Neural cell (in vitro differentiated cells): ENCODE results near the gene TRIOBP. TPM values are rescaled to one million over a fixed set of nuclear protein-coding genes. Genes with fewer than 3 reads are reported as not detected.

Experiments used
- H2AFZ ChIP-seq: fragments of 200-600, 300-800 bp; sonication (generic), shearing (Covaris generic); 2 replicates; pipeline ENCODE4 v1.6.0; 2014; ENCODE audit warnings: low read depth, mild to moderate bottlenecking, antibody characterized with exemption, low read length, moderate library complexity
- H3F3A ChIP-seq: fragments of 200-600 bp; shearing (Covaris generic); 2 replicates; pipeline ENCODE4 v1.6.1; 2016; ENCODE audit warnings: mild to moderate bottlenecking, moderate library complexity, mixed read lengths, antibody characterized with exemption, low read length; ENCODE audit not compliant: insufficient read depth, poor library complexity, severe bottlenecking
- H3K27ac ChIP-seq: fragments of 200-600, 300-800 bp; sonication (generic), shearing (Covaris generic); 2 replicates; pipeline ENCODE4 v1.5.1; 2014; ENCODE audit warnings: mild to moderate bottlenecking, low read length, moderate library complexity
- H3K27me3 ChIP-seq: fragments of 300-800, 200-600 bp; sonication (generic), shearing (Covaris generic); 2 replicates; pipeline ENCODE4 v1.6.0; 2014; ENCODE audit warnings: mild to moderate bottlenecking, low read depth, low read length, moderate library complexity; ENCODE audit not compliant: insufficient read depth
- H3K36me3 ChIP-seq: fragments of 300-800, 200-600 bp; sonication (generic), shearing (Covaris generic); 2 replicates; pipeline ENCODE4 v1.5.1; 2014; ENCODE audit warnings: mild to moderate bottlenecking, antibody characterized with exemption, low read length, moderate library complexity; ENCODE audit not compliant: insufficient read depth
- H3K4me2 ChIP-seq: fragments of 300-800, 200-600 bp; sonication (generic), shearing (Covaris generic); 2 replicates; pipeline ENCODE4 v1.6.0; 2014; ENCODE audit warnings: mild to moderate bottlenecking, low read length
- H3K4me3 ChIP-seq: fragments of 300-800, 200-600 bp; sonication (generic), shearing (Covaris generic); 2 replicates; pipeline ENCODE4 v1.5.1; 2014; ENCODE audit warnings: mild to moderate bottlenecking, low read length, moderate library complexity
- H3K79me2 ChIP-seq: fragments of 200-600 bp; shearing (Covaris generic); replicated peaks from 2 replicates; pipeline ENCODE4 v1.6.0; 2014; ENCODE audit warnings: mild to moderate bottlenecking, low read length, moderate library complexity; ENCODE audit not compliant: insufficient read depth
- H3K9ac ChIP-seq: fragments of 300-800, 200-600 bp; sonication (generic), shearing (Covaris generic); 2 replicates; pipeline ENCODE4 v1.6.1; 2016; ENCODE audit warnings: mild to moderate bottlenecking, low read length, mixed read lengths
- H3K9me2 ChIP-seq: fragments of 200-600 bp; shearing (Covaris generic); 2 replicates; pipeline ENCODE4 v1.6.1; 2016; ENCODE audit warnings: mild to moderate bottlenecking, low read length, mixed read lengths; ENCODE audit not compliant: insufficient read depth
- H3K9me3 ChIP-seq: fragments of 200-600, 300-800 bp; sonication (generic), shearing (Covaris generic); 2 replicates; pipeline ENCODE4 v1.6.1; 2016; ENCODE audit warnings: mild to moderate bottlenecking, mixed run types, low read length, moderate library complexity, mixed read lengths
- H4K20me1 ChIP-seq: fragments of 200-600 bp; shearing (Covaris generic); 2 replicates; pipeline ENCODE4 v1.6.1; 2016; ENCODE audit warnings: mild to moderate bottlenecking, mixed run types; ENCODE audit not compliant: insufficient read depth
- EP300 ChIP-seq: fragments of 450-650 bp; conservative IDR thresholded peaks from 2 replicates; pipeline ENCODE4 v1.6.1; 2014; ENCODE audit warnings: antibody characterized with exemption, mild to moderate bottlenecking, moderate library complexity; ENCODE audit not compliant: poor library complexity, severe bottlenecking
- EZH2 ChIP-seq: fragments of 200-600, 300-800 bp; shearing (Covaris generic), sonication (generic); IDR thresholded peaks from 2 replicates; pipeline ENCODE4 v1.6.1; 2014; ENCODE audit warnings: antibody characterized with exemption, low read length, borderline replicate concordance, mild to moderate bottlenecking; ENCODE audit not compliant: insufficient read depth, poor library complexity, severe bottlenecking
- MXI1 ChIP-seq: fragments of 450-650 bp; conservative IDR thresholded peaks from 2 replicates; pipeline ENCODE4 v1.6.1; 2014; ENCODE audit warnings: antibody characterized with exemption, mild to moderate bottlenecking; ENCODE audit not compliant: poor library complexity, severe bottlenecking
- POLR2AphosphoS5 ChIP-seq: IDR thresholded peaks from 2 replicates; pipeline ENCODE4 v1.6.1; 2012
- RAD21 ChIP-seq: fragments of 450-650 bp; conservative IDR thresholded peaks from 2 replicates; pipeline ENCODE4 v1.6.1; 2014; ENCODE audit warnings: antibody characterized with exemption, mild to moderate bottlenecking, moderate library complexity
- SMC3 ChIP-seq: fragments of 450-650 bp; conservative IDR thresholded peaks from 2 replicates; pipeline ENCODE4 v1.6.1; 2014; ENCODE audit warnings: antibody characterized with exemption, mild to moderate bottlenecking, moderate library complexity; ENCODE audit not compliant: poor library complexity
- TAF1 ChIP-seq: IDR thresholded peaks from 2 replicates; pipeline ENCODE4 v1.6.1; 2012; ENCODE audit warnings: low read depth
- polyA plus RNA-seq: library from polyadenylated mRNA; depleted of rRNA; stranded (reverse); fragments of >200 nt; gene quantifications from 2 replicates; pipeline ENCODE4 v1.2.3, GENCODE V29; 2014
- TF ChIP-seq, protein P1 (sequence below): IDR thresholded peaks from 2 replicates; pipeline ENCODE4 v1.6.1; 2012; ENCODE audit warnings: borderline replicate concordance
- TF ChIP-seq, protein P2 (sequence below): fragments of 450-650 bp; IDR thresholded peaks from 2 replicates; pipeline ENCODE4 v1.5.1; 2014; ENCODE audit warnings: antibody characterized with exemption, mild to moderate bottlenecking, moderate library complexity; ENCODE audit not compliant: poor library complexity, severe bottlenecking

The TRIOBP gene
- polyA plus RNA-seq, 1 donor from 2014 or later: 16.2 TPM

DNA sequence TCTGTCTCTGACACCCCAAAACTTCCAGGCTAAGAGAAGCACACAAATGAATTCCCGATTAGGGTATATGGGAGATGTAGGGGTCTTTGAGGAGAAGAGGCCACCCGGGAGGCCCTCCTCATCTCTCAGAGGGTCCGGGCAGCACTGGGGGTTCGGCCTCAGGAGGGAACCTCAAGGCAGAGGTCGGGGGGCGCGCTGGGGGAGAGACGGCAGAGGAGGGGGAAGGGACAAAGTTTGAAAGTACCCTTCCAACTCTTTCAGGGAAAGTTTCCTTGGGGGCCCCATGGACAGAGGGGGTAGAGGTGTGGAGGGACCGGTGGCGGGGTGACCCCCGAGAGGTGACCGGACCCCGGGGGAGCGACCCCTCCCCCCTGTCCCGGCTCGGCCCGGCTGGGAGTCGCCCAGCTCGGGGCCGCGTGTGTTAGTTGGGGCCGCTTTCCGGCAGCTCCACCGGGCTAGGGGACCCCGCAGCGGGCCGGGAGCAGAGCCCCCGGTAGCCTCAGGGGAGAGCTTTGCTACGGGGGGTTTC, 107.6 kb downstream of the TRIOBP start:
- H3K9me3 ChIP-seq: no peaks in the 10 kb centered on the region
- H2AFZ ChIP-seq: no peak overlapping the region
- no peaks in the 10 kb centered on the region for H4K20me1 ChIP-seq
- H3K27me3 ChIP-seq: peaks cover 42% of the 10 kb centered on the region
- H3K9ac ChIP-seq: peak overlapping the region; percentile 42
- no peak overlapping the region for H3K4me2 ChIP-seq
- peak overlapping the region; percentile 35 for H3K4me3 ChIP-seq
- H3K36me3 ChIP-seq: no peaks in the 10 kb centered on the region
- peaks cover 8% of the 10 kb centered on the region for H3F3A ChIP-seq
- H3K27ac ChIP-seq: no peak overlapping the region
- no peaks in the 10 kb centered on the region for H3K79me2 ChIP-seq
- TF ChIP-seq EZH2 (no peak), MXI1 (no peak), RAD21 (no peak), SMC3 (no peak)
- TF ChIP-seq, protein P1, sequence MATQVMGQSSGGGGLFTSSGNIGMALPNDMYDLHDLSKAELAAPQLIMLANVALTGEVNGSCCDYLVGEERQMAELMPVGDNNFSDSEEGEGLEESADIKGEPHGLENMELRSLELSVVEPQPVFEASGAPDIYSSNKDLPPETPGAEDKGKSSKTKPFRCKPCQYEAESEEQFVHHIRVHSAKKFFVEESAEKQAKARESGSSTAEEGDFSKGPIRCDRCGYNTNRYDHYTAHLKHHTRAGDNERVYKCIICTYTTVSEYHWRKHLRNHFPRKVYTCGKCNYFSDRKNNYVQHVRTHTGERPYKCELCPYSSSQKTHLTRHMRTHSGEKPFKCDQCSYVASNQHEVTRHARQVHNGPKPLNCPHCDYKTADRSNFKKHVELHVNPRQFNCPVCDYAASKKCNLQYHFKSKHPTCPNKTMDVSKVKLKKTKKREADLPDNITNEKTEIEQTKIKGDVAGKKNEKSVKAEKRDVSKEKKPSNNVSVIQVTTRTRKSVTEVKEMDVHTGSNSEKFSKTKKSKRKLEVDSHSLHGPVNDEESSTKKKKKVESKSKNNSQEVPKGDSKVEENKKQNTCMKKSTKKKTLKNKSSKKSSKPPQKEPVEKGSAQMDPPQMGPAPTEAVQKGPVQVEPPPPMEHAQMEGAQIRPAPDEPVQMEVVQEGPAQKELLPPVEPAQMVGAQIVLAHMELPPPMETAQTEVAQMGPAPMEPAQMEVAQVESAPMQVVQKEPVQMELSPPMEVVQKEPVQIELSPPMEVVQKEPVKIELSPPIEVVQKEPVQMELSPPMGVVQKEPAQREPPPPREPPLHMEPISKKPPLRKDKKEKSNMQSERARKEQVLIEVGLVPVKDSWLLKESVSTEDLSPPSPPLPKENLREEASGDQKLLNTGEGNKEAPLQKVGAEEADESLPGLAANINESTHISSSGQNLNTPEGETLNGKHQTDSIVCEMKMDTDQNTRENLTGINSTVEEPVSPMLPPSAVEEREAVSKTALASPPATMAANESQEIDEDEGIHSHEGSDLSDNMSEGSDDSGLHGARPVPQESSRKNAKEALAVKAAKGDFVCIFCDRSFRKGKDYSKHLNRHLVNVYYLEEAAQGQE: no peak
- no peaks in the 10 kb centered on the region for H3K9me2 ChIP-seq

DNA sequence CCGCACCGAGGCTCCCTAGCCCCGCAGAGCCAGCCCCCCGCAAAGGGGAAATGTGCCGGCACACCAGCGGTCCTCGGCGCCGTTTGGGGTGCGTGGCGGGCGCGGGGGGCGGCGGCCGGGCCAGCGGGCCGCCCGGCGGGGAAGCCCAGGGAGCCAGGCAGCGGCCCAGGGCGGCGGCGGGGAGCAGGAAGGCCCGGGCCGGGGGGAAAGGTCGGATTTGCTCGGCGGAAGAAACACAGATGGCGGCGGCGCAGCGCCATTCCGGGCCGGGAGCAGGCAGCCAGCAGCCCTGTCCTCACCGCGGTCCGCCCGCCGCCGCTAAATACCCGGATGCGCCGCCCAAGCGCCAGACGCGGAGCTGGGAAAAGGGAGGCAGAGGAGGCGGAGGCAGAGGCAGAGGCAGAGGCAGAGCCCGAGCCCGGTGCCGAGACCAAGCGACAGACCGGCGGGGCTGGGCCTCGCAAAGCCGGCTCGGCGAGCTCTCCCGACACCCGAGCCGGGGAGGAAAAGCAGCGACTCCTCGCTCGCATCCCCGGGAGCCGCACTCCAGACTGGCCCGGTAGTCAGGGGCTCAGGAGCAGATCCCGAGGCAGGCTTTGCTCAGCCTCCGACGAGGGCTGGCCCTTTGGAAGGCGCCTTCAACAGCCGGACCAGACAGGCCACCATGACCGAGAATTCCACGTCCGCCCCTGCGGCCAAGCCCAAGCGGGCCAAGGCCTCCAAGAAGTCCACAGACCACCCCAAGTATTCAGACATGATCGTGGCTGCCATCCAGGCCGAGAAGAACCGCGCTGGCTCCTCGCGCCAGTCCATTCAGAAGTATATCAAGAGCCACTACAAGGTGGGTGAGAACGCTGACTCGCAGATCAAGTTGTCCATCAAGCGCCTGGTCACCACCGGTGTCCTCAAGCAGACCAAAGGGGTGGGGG, 108.3 kb downstream of the TRIOBP start:
- H3K4me3 ChIP-seq: peak overlapping the region; percentile 56
- H3K9me3 ChIP-seq: no peaks in the 10 kb centered on the region
- no peak overlapping the region for H3K4me2 ChIP-seq
- no peaks in the 10 kb centered on the region for H3K9me2 ChIP-seq
- H2AFZ ChIP-seq: no peak overlapping the region
- peak overlapping the region; percentile 42 for H3K9ac ChIP-seq
- no peaks in the 10 kb centered on the region for H3K79me2 ChIP-seq
- H3K27ac ChIP-seq: no peak overlapping the region
- H3F3A ChIP-seq: peaks cover 8% of the 10 kb centered on the region
- H3K36me3 ChIP-seq: no peaks in the 10 kb centered on the region
- peak; percentile 41 for TF ChIP-seq POLR2AphosphoS5
- no peak for TF ChIP-seq TAF1
- peaks cover 42% of the 10 kb centered on the region for H3K27me3 ChIP-seq
- no peaks in the 10 kb centered on the region for H4K20me1 ChIP-seq

DNA sequence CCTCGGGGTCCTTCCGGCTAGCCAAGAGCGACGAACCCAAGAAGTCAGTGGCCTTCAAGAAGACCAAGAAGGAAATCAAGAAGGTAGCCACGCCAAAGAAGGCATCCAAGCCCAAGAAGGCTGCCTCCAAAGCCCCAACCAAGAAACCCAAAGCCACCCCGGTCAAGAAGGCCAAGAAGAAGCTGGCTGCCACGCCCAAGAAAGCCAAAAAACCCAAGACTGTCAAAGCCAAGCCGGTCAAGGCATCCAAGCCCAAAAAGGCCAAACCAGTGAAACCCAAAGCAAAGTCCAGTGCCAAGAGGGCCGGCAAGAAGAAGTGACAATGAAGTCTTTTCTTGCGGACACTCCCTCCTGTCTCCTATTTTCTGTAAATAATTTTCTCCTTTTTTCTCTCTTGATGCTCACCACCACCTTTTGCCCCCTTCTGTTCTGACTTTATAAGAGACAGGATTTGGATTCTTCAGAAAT, 109.0 kb downstream of the TRIOBP start:
- Histone ChIP-seq H3K4me3 (peak overlapping the region; percentile 56), H3K27ac (no peak overlapping the region), H3F3A (peaks cover 8% of the 10 kb centered on the region), H3K9me2 (no peaks in the 10 kb centered on the region), H3K27me3 (peaks cover 42% of the 10 kb centered on the region), H2AFZ (no peak overlapping the region), H4K20me1 (no peaks in the 10 kb centered on the region), H3K36me3 (no peaks in the 10 kb centered on the region), H3K4me2 (no peak overlapping the region), H3K9me3 (no peaks in the 10 kb centered on the region), H3K9ac (no peak overlapping the region), H3K79me2 (no peaks in the 10 kb centered on the region)
- TF ChIP-seq, protein P1: no peak
- TF ChIP-seq EZH2 (no peak), POLR2AphosphoS5 (no peak), SMC3 (no peak), EP300 (no peak), TAF1 (no peak), RAD21 (no peak), MXI1 (no peak)
- TF ChIP-seq, protein P2, sequence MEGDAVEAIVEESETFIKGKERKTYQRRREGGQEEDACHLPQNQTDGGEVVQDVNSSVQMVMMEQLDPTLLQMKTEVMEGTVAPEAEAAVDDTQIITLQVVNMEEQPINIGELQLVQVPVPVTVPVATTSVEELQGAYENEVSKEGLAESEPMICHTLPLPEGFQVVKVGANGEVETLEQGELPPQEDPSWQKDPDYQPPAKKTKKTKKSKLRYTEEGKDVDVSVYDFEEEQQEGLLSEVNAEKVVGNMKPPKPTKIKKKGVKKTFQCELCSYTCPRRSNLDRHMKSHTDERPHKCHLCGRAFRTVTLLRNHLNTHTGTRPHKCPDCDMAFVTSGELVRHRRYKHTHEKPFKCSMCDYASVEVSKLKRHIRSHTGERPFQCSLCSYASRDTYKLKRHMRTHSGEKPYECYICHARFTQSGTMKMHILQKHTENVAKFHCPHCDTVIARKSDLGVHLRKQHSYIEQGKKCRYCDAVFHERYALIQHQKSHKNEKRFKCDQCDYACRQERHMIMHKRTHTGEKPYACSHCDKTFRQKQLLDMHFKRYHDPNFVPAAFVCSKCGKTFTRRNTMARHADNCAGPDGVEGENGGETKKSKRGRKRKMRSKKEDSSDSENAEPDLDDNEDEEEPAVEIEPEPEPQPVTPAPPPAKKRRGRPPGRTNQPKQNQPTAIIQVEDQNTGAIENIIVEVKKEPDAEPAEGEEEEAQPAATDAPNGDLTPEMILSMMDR: no peak
